Stimulated activated naive CD8-positive, alpha-beta T cell treated with anti-CD3 and anti-CD28 coated beads, Interleukin-15, amount 100 ng/mL, for 72 hours (primary cell): Measurements from ENCODE around the gene MAGEE1.

ENCODE experiments used
- ATAC-seq: fragments of 150-1000 bp; cut with Tn5 transposase; 2 replicates; pipeline ENCODE4 v1.10.0; 2021; ENCODE audit warnings: mild to moderate bottlenecking, moderate library complexity
- DNase-seq, 2 donors: peaks; one replicate each; pipeline ENCODE4 v3.0.0; 2021 to 2022
- H3K27ac Mint-ChIP-seq, 2 donors: one replicate each; pipeline ENCODE4 v1.8.0; 2022; ENCODE audit warnings: mild to moderate bottlenecking in 2 of 2, mixed read lengths in 2 of 2, moderate library complexity in 2 of 2
- H3K27me3 Mint-ChIP-seq: one replicate; pipeline ENCODE4 v1.8.0; 2022; ENCODE audit warnings: mixed read lengths
- H3K4me1 Mint-ChIP-seq: one replicate; pipeline ENCODE4 v1.8.0; 2022; ENCODE audit warnings: mild to moderate bottlenecking, mixed read lengths
- H3K4me3 Mint-ChIP-seq, 2 donors: one replicate each; pipeline ENCODE4 v1.8.0; 2022; ENCODE audit warnings: mild to moderate bottlenecking in 2 of 2, mixed read lengths in 2 of 2, moderate library complexity in 1 of 2
- H3K9me3 Mint-ChIP-seq, 2 donors: one replicate each; pipeline ENCODE4 v1.8.0; 2022; ENCODE audit warnings: mixed read lengths in 2 of 2

The MAGEE1 gene, protein sequence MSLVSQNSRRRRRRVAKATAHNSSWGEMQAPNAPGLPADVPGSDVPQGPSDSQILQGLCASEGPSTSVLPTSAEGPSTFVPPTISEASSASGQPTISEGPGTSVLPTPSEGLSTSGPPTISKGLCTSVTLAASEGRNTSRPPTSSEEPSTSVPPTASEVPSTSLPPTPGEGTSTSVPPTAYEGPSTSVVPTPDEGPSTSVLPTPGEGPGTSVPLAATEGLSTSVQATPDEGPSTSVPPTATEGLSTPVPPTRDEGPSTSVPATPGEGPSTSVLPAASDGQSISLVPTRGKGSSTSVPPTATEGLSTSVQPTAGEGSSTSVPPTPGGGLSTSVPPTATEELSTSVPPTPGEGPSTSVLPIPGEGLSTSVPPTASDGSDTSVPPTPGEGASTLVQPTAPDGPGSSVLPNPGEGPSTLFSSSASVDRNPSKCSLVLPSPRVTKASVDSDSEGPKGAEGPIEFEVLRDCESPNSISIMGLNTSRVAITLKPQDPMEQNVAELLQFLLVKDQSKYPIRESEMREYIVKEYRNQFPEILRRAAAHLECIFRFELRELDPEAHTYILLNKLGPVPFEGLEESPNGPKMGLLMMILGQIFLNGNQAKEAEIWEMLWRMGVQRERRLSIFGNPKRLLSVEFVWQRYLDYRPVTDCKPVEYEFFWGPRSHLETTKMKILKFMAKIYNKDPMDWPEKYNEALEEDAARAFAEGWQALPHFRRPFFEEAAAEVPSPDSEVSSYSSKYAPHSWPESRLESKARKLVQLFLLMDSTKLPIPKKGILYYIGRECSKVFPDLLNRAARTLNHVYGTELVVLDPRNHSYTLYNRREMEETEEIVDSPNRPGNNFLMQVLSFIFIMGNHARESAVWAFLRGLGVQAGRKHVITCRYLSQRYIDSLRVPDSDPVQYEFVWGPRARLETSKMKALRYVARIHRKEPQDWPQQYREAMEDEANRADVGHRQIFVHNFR

DNA sequence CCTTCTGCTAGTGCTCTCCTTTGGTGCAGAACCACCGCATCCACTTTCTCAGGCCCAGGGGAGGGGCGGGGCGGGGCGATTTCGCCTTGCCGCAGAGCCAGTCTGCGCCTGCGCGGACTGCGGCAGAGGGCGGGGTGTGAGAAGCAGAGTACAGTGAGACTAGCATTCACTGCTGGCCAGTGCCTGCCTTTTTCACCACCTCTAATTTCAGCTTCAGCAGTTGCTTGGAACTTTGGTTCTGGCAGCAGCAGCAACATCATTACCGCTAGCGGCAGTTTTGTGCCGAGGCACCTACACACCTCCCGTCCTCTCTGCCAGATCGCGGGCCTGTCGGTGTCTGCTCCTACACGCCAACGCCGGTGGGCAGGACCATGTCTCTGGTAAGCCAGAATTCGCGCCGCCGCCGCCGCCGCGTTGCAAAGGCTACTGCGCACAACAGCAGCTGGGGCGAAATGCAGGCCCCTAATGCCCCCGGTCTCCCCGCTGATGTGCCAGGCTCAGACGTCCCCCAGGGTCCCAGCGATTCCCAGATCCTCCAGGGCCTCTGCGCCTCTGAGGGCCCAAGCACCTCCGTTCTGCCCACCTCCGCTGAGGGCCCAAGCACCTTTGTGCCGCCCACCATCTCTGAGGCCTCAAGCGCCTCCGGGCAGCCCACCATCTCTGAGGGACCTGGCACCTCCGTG lies at the start of gene MAGEE1:
TSS of gene MAGEE1 (plus strand) at position 151 of the 683 bp plus-strand sequence. CDS start at position 372, 221 bp downstream.
- ATAC-seq (peak; percentile 83), DNase-seq (peak; percentile 57 to 75)
- Mint-ChIP-seq H3K27ac (peak within 1 kb of the TSS; percentile 88 to 95), H3K4me1 (peaks cover 42% of the 10 kb centered on the region), H3K4me3 (peak within 1 kb of the TSS; percentile 89 to 91), H3K9me3 (no peaks in the 10 kb centered on the region), H3K27me3 (no peaks in the 10 kb centered on the region)

DNA sequence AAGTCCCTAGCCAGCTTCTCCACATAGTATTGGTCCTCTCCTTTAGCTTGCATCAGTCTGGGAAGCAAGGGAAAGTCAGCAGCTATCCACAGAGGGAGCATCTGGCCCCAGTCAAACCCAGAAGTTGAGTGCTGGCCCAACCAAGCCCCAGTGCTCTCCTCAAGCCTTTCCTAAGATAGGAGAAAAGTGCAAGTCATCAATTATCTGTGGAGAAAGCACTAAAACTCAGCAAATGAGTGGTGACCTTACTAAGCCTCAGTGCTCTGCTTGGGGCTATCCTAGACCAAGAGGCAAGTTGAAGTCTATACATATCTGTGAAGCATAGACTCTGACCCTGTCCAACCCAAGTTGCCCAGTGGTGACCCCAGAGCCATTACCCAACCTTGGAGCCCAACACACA lies 28.5 kb upstream of the MAGEE1 start:
- Mint-ChIP-seq H3K27ac (no peak overlapping the region), H3K4me3 (no peak overlapping the region), H3K9me3 (peaks cover 0 to 7% of the 10 kb centered on the region in 2 donors), H3K27me3 (no peaks in the 10 kb centered on the region), H3K4me1 (no peaks in the 10 kb centered on the region)
- ATAC-seq (no peak), DNase-seq (no peak)

DNA sequence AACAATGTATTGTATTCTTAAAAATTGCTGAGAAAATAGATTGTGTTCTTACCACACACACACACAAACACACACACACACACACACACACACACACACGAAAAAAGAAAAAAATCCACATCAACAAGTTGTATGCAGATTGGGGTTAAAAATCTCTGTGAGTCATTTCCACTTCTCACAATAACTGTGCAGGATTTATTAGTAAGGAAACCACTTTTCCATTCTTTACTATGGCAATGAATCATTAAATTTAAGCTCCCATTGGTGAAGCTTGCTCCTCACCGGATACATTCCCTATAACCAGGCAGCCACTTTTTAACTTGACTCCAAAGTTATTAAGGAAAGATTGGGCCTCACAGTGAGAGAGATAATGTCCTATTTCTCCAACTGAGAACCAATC lies 19.7 kb upstream of the MAGEE1 start:
- H3K27me3 Mint-ChIP-seq: no peaks in the 10 kb centered on the region
- DNase-seq (no peak), ATAC-seq (peak; percentile 46)
- no peaks in the 10 kb centered on the region for H3K4me1 Mint-ChIP-seq
- no peaks in the 10 kb centered on the region for H3K9me3 Mint-ChIP-seq
- H3K4me3 Mint-ChIP-seq: no peak overlapping the region
- H3K27ac Mint-ChIP-seq: no peak overlapping the region

DNA sequence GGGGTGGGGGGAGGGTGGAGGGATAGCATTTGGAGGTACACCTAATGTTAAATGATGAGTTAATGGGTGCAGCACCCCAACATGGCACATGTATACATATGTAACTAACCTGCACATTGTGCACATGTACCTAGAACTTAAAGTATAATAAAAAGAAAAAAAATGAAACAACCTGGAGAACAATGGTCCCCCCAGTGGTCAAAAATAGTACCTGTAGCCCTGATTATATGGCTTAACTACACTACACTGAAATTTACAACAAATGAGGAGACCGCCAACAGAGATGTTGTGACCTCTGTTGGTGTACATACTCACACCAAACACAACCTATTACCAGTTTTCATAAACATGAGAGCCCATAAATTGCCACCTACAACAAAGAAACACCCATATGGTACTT lies 7.3 kb upstream of the MAGEE1 start:
- Mint-ChIP-seq H3K27me3 (no peaks in the 10 kb centered on the region), H3K4me1 (peaks cover 8% of the 10 kb centered on the region), H3K4me3 (no peak overlapping the region), H3K9me3 (no peaks in the 10 kb centered on the region), H3K27ac (no peak overlapping the region)
- DNase-seq (no peak), ATAC-seq (no peak)

DNA sequence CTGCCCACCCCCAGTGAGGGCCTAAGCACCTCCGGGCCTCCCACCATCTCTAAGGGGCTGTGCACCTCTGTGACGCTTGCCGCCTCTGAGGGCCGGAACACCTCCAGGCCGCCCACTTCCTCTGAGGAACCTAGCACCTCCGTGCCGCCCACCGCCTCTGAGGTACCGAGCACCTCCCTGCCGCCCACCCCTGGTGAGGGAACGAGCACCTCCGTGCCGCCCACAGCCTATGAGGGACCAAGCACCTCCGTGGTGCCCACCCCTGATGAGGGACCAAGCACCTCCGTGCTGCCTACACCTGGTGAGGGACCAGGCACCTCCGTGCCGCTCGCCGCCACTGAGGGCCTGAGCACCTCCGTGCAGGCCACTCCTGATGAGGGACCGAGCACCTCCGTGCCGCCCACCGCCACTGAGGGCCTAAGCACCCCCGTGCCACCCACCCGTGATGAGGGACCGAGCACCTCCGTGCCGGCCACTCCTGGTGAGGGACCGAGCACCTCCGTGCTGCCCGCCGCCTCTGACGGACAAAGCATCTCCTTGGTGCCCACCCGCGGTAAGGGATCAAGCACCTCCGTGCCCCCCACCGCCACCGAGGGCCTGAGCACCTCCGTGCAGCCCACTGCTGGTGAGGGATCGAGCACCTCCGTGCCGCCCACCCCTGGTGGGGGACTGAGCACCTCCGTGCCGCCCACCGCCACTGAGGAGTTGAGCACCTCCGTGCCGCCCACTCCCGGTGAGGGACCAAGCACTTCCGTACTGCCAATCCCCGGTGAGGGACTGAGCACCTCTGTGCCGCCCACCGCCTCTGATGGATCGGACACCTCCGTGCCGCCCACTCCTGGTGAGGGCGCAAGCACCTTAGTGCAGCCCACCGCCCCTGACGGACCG lies 977 bp downstream of the MAGEE1 start:
- DNase-seq (peak; percentile 32 to 48), ATAC-seq (peak; percentile 82)
- Mint-ChIP-seq H3K9me3 (no peaks in the 10 kb centered on the region), H3K4me1 (peaks cover 50% of the 10 kb centered on the region), H3K4me3 (peak overlapping the region; percentile 89 to 91), H3K27ac (peak overlapping the region; percentile 88 to 95), H3K27me3 (no peaks in the 10 kb centered on the region)

DNA sequence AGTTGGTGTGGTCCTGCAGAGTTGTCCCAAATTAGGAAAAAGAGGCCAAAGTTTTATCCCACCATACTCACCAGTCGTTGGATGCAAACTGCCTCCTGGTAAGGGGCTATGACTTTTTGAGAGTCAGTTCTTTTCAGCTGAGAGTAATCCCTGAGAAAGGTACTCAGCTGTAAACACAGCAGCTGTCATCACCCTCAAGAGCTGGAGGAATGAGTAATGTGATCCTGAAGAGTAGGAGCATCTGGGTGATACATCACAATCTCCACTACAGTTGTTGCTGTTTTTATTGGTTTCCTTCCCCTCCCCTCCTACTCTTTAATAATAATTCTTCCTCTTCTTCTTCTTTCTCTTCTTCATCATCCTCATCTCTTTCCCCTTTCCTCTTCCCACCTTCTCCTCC lies 5.7 kb downstream of the MAGEE1 start:
- ATAC-seq (no peak), DNase-seq (no peak)
- Mint-ChIP-seq H3K27ac (no peak overlapping the region), H3K9me3 (no peaks in the 10 kb centered on the region), H3K27me3 (no peaks in the 10 kb centered on the region), H3K4me3 (no peak overlapping the region), H3K4me1 (peaks cover 50% of the 10 kb centered on the region)

DNA sequence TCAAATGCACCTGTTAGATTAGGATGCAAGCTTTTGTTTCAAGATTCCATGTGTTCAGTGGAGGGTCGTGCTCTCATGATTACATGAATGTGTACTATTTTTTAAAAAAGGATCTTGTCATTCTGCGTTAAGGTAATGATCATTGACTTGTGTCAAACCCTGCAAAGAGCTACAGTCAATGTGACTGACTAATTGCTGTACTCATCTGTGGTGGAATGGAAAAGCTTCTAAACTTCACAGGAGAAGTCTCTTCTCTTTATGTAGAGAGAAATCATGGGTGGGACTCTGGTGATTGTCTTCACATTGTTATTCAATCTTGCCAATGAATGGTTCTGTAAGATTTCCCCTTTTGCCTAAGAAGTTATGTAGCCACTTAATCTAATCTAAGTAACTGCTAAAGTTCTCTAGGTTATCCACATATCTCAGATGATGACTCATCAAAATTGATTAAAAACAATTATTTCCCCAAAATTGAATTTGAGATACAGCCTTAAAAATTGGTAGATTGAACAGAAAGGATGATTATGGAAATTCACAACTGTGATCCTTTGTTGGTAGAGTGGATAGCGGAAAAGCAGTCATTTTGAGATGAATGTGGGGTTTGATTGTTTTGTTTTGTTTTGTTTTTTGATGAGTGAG lies 6.7 kb downstream of the MAGEE1 start:
- no peak overlapping the region for H3K27ac Mint-ChIP-seq
- H3K4me3 Mint-ChIP-seq: no peak overlapping the region
- H3K9me3 Mint-ChIP-seq: no peaks in the 10 kb centered on the region
- peaks cover 50% of the 10 kb centered on the region for H3K4me1 Mint-ChIP-seq
- no peak for ATAC-seq
- no peak for DNase-seq
- no peaks in the 10 kb centered on the region for H3K27me3 Mint-ChIP-seq

DNA sequence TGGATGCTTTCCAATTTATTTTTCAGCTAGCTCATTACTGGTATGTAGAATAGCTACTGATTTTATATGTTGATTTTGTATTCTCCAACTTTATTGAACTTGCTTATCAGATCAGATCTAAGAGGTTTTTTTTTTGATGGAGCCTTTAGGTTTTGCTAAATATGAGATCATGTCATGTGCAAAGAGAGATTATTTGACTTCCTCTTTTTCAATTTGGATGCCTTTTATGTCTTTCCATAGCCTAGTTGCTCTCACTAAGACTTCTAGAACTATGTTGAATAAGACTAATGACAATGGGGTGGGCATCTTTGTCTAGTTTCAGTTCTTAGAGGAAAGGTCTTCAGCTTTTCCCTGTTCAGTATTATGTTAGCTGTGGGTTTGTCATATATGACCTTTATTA lies 11.7 kb downstream of the MAGEE1 start:
- peaks cover 23% of the 10 kb centered on the region for H3K4me1 Mint-ChIP-seq

DNA sequence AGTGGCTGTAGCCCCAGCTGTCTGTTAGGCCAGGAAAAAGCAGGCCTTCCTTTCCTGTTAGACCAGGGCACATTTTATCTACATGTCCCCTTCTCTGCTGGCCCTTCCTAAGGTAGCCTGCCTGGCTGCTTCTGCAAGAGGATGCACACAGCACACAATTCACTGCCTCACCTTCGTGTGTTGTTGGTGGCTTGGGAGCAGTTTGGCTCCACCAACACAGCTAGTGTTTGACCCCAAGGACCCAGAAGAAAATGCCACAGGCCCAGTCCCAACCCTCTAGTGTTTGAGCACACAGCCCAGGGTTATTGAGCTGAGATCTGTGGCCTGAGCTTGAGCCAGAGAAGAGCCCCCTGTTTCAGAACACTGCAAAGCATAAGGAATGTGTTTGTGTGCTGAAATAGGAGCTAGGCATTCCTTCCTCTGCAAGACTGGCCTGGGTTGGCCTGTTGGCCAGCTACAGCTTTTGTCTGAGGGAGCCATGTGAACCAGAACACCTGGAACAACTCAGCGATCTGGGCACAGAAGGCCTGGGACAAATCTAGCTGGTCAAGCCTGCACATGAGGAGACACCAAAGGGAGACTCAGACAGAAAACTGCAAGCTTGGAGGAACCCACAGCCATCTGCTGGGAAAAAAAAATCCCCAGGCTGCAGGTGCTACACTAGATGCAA lies 26.4 kb downstream of the MAGEE1 start:
- Mint-ChIP-seq H3K4me1 (no peaks in the 10 kb centered on the region), H3K27me3 (no peaks in the 10 kb centered on the region), H3K4me3 (no peak overlapping the region), H3K27ac (no peak overlapping the region), H3K9me3 (no peaks in the 10 kb centered on the region)
- DNase-seq: no peak
- no peak for ATAC-seq

More for the DNA sequence above, 11.7 kb downstream of the MAGEE1 start:
- Mint-ChIP-seq H3K9me3 (peaks cover 0 to 15% of the 10 kb centered on the region in 2 donors), H3K27ac (no peak overlapping the region), H3K27me3 (no peaks in the 10 kb centered on the region), H3K4me3 (no peak overlapping the region)
- DNase-seq (no peak), ATAC-seq (no peak)

DNA sequence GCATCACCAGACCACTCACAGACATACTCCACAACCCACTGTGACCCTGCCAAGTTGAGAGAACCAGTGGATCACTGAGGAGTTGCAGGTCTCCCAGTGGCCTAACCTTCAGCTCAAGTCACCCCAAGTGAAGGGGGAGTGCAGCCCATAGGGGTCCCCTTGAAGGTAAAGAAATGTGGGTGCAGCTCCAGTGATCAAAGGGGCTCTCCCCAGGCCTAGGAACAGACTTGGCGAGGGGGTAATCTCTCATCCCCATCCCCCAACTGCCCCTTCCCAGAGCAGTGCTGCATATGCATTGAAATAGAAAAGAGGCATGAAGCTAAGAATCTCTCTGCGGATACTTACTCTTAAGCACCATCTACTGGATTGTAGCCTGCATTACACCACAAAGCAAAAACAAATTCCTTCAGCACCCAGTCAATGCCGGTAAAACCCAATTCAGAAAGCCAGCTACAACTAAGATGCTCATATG lies 27.0 kb downstream of the MAGEE1 start:
- H3K27me3 Mint-ChIP-seq: no peaks in the 10 kb centered on the region
- ATAC-seq: no peak

DNA sequence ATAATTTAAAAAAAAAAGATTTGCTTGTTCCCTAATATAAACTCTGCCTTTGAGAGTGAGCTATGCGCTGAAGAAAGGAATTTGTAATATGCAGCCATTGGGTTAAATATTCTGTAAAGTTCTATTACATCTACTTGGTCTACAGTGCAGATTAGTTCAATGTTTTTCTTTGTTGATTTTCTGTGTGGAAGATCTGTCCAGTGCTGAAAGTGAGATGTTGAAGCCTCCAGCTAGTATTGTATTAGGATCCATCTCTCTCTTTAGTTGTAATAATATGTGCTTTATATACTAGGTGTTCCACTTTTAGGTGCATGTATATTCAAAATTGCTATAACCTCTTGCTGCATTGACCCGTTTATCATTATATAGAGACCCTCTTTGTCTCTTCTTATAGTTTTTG lies 49.8 kb downstream of the MAGEE1 start:
- peaks cover 20% of the 10 kb centered on the region in 2 donors for H3K9me3 Mint-ChIP-seq
- H3K27me3 Mint-ChIP-seq: no peaks in the 10 kb centered on the region

More for the DNA sequence above, 27.0 kb downstream of the MAGEE1 start:
- Mint-ChIP-seq H3K4me3 (no peak overlapping the region), H3K4me1 (no peaks in the 10 kb centered on the region), H3K27ac (peak overlapping the region in 1 of 2 donors; percentile 7), H3K9me3 (no peaks in the 10 kb centered on the region)
- DNase-seq: peak; percentile 8 to 10

More for the DNA sequence above, 49.8 kb downstream of the MAGEE1 start:
- ATAC-seq: no peak
- Mint-ChIP-seq H3K4me3 (no peak overlapping the region), H3K4me1 (no peaks in the 10 kb centered on the region), H3K27ac (no peak overlapping the region)
- DNase-seq: no peak
